SW 1271 (cell line): ENCODE measurements around the gene RPL22L1.
"Not testable (repeated sequence)": the region's sequence is repeated elsewhere in the genome, so short reads cannot be mapped to it uniquely, and the experiment has no call there.

Source experiments
- DNase-seq, 2 experiments: peaks; one replicate each; lab custom pipeline; 2025; lab: John Stamatoyannopoulos, UW

RPL22L1 gene

DNA sequence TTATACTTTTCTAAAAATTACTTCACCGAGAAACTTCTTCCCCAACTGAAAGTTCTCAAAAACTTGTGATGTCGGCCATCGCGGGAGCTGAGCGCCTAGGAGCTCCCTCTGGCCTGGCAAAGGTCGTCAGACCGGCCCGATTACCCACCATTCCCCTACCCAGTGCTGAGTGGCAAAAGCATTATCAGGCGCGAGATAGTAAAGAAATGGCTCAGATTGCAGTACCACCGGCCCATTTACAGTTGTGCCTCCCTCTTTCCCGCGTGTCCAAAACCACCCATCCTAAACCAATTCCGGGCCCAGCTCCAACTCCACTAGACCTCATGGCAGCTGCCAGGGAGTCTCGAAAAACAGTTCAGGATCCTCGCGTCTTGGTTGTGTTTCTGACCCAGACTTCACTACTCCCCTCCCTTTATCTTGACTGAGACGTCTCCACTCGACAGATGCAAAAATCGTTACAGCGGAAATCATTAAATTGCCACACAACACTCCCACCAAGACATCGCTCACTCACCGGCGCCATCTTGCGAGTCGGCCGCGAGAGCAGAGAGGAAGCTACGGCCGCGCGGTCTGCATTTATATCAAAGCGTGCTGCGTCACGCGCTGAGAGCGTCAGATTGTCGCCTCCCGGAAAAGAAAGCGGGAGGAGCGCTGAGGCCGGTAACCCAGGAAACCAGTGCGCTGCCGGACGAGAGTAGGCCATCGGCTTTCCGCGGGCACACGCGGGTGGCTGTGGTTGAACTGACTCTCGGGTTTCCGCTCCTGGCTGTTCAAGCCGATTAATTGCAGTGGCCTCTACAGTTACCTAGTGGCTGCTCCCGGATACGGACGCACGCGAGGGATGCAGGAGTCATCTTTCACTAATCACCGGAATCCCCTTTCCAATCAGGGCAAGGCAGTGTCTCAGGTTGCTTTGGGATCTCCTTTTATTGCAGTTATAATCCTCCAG is at the start of gene RPL22L1:
RPL22L1 (minus strand) TSS at position 551 of the 949 bp plus-strand sequence; CDS start at position 523, 28 bp downstream.
- DNase-seq = no peak

DNA sequence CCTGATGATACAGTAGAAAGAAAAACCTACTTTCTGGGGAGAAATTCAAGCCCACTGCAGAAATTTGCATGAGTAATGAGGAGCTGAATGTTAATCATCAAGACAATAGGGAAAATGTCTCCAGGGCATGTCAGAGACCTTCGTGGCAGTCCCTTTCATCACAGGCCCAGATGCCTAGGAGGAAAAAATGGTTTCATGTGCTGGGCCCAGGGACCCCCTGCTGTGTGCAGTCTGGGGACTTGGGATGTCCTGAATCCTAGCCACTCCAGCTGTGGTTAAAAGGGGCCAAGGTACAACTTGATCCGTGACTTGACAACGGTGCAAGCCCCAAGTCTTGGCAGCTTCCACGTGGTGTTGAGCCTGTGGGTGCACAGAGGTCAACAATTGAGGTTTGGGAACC is 48.7 kb upstream of the RPL22L1 start:
- no peak for DNase-seq

DNA sequence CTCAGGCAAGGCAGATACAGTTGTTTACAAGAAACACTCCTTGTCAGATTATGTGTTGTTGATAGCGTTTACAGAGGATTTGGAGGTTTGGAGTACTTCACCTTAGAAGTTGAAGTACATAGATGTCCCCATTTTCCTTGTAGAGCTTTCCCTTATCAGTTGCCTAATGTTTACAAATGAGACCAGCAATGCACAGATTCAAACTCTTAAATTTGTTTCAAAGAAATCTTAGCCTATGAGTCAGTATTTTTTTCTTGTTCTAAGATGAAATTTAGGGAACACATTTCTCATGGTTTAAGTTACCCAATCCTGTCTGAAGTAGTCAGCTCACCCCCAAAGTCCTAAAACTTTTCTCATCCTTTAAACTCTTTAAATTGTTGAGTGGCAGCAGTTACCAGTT is 44.7 kb upstream of the RPL22L1 start:
- no peak for DNase-seq

DNA sequence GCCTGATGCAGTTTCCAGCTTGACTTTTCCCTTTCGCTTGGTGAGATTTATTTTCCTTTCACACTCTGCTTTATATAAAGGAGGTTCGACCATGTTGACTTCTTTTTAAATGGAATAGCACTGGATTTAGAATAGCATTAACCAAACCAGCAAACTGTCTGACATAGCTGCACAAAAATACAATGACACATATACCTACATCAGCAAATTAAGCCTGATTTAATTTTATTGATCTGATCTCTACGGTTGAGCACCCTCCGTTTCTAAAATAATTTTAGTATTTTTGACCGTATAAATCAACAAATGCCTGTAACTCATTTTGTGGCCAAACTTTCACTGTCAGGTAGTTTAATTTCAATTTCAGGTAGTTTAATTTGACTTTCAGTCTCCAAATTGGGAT is 44.2 kb upstream of the RPL22L1 start:
- no peak for DNase-seq

DNA sequence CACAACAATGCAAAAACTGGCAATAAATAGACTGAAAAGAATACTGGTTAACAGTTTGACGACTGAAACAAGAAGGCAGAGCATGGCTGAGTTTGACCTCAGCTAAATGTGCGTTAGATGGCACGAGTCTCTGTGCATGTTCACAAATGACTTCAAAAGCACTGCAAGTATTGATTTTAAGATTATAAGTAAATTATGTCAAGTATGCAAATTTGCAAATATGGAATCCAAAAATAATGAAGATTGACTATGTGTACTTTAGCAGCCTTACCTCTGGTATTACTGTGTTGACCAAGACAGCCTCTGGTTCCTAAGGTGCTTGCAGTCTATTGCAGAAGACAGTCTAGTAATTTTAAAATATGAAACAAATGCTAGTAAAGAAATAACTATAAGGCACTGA is 41.1 kb upstream of the RPL22L1 start:
- no peak for DNase-seq

DNA sequence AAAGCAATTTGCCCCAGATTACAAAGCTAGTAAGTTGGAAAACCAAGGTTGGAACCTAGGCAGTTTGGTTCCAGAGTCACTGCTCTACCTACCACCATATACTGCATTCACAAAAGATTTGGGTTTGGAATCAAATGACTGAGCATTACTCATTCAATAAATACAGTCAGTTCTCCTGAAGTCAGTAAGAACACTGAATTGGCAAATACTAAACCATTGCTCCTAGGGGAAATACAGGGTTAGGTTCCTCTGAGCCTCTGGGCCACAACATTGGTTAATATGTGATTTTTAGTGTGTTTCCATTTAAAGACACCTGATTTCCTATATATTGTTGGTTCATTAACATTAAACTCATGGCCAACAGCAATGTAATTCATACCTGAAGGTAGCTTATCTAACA is 40.5 kb upstream of the RPL22L1 start:
- DNase-seq = no peak

DNA sequence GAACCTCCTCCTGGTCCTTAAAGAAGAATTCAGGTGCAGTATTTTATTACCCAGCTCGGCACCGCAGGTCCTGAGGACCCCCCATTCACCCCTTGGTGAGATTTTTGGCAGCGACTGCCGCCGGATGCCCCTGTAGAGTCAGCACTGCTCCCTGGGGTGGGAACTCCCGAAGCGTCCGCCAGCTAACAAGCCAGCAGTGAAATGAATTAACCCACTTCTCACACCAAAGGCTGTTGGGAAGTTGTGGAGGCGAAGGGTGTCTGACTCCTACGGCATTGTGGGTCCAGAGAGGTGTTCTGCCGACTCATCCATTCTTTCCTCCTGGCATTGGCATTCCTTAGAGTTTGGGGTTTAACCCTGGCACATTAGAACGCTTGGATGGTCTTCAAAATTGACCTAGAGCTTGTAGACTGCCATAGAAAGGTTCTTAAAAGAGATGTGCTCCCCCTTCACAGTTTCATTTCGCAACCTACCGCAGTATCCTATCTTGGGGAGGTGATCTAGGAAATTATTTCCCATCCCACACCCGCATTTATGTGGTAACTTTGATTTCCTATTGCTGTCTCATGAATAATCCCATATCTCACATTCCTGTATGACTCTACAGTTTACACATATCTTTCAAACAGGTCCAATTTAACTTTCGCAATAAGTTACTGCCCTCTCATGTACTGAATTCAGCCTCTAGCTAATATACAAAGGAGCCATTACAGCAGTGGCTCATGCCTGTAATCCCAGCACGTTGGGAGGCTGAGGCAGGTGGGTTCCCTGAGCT is 39.3 kb upstream of the RPL22L1 start:
- DNase-seq = peak in 1 of 2 experiments; percentile 16

DNA sequence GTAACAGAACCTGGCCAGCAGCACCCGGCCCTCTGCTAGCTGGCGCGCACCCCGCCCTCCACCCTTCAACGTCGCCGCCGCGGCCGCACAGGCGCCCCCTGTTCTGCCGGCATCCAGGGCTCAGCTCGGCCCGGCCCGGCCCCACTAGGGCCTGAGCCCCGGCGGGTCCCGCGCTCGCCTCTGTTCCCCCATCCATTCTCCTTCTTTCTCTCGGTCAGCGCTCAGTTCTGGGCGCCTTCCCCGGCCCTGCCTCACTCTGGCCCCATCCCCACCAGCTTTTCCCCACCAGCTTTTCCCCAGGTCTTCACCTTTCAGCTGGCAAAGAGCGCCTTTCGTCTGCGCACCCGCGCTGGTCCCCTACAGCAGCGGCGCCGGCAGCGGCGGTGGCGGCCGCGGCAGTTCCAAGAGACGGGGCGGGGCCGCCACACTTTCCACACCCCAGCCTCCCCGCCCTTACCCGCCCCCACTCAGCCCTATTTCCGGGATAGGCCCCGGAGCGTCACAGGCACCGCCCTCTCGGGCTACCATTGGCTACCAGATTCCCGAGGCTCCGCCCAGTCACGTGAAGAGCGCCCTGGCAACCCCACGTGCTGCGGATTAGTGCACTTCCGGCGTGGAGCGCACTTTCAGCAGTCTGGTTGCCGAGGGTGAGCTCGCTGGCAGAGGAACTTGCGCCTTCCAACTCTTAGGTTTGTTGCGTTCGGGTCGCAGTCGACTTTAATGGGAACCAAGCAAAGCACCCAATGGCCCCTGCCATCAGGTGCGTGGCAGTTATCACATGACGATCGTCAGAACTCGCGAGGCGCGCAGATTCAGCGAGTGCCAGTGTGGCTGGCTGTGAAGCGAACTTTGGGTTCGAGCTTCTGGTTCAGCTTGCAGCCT is 38.5 kb upstream of the RPL22L1 start, which contains the start of gene EIF5A2:
EIF5A2 (minus strand) TSS at position 403 of the 882 bp plus-strand sequence. CDS start 831 bp downstream, outside the sequence.
- peak; percentile 82 to 88 for DNase-seq

DNA sequence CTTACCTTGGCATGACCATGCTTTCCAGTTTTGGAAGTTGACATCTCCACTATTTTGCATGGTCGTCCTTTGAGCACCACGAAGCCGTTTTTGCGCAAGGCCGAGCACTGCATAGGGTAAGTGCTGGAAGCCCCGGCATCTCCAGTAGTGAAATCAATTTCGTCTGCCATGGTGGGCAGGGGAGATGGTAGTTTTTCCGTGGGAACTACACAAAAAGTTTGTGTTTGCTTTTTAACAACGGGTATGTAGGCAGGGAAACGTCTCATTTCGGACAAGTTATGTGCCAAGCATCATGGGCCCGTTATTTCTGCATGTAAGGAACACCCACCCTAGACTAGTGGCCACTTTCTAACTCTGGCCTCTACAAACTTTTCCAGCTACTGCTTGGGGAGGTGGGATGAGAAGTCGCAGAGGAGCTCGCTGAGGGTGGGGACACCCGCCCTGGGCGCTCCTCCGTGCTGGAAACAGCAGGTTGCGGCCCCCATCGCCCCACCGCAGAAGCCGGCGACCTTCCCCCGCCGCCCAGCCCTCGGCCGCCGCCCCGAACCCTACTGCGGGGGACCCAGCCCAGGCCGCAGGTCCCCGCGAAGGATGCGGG is 37.7 kb upstream of the RPL22L1 start:
- DNase-seq = no peak

DNA sequence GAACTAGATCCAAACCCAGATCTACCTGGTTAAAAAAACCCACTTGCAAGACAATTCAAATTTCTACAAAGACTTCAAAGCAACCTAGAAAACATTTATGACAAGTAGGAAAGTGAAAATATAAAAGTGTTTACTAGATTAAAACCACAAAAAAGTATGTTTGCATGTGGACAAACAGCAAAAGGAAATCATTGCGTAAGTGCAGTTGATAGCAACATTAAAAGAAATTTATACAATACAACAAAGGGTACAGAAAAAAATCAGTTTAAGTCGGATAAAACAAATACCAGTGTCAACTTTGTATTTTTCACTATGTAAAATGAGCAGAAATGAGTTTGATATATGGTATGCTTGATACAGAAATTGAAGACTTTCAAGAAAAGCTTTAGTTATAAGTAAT is 35.9 kb upstream of the RPL22L1 start:
- DNase-seq = no peak

DNA sequence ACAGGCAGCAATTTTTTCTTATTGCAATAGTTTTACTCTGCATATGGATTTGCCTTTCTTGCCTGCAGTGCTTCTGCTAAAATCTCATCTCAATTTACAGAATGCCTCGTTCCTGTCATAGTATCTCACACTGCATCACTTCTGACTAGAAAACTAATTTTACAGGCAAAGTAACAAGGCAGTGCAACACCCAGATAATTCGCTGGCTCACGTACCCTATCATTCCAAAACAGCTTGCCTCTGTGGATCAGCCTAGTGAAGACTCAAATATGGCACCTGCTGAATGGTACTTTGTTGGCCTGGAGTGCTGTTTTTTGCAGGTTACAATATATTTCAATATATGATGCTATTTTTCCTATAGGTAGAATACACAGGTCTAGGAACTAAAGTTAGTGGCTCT is 33.1 kb upstream of the RPL22L1 start:
- no peak for DNase-seq

DNA sequence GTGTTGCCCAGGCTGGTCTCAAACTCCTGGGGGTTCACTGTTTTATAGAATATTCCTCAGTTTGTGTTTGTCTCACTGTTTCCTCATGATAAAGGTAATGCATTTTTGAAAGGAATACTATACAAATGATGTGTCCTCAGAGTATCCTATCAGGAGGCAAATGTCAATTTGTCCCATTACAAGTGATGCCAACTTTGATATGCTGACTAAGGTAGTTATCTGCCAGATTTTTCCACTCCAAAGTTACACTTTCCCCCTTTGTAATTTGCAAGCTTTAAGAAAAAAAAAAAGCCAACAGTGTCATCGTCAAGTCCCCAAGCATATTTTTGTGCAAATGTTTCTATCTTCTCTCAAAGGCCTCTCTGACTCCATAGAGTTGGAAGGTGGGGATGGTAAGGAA is 29.5 kb upstream of the RPL22L1 start:
- DNase-seq = no peak

DNA sequence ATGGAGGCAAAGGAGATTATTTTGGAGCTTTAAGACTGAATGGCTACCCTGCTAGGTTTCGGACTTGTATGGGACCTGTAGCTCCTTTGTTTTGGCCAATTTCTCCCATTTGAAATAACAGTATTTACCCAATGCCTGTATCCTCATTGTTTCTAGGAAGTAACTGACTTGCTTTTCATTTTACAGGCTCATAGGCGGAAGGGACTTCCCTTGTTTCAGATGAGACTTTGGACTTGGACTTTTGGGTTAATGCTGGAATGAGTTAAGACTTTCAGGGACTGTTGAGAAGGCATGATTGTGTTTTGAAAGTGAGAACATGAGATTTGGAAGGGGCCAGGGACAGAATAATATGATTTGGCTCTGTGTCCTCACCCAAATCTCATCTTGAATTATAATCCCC is 28.0 kb upstream of the RPL22L1 start:
- DNase-seq = no peak

DNA sequence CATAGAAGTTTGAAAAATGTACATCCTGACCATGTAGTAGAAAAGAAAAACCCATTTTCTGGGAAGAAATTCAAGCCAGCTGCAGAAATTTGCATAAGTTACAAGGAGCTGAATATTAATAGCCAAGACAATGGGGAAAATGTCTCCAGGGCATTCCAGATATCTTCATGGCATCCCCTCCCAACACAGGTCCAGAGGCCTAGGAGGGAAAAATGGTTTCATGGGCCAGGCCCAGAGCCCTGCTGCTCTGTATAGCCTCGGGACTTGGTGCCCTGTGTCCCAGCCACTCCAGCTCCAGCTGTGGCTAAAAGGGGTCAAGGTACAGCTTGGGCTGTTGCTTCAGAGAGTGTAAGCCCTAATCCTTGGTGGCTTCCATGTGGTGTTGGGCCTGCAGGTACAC is 27.2 kb upstream of the RPL22L1 start:
- not testable (repeated sequence) for DNase-seq

DNA sequence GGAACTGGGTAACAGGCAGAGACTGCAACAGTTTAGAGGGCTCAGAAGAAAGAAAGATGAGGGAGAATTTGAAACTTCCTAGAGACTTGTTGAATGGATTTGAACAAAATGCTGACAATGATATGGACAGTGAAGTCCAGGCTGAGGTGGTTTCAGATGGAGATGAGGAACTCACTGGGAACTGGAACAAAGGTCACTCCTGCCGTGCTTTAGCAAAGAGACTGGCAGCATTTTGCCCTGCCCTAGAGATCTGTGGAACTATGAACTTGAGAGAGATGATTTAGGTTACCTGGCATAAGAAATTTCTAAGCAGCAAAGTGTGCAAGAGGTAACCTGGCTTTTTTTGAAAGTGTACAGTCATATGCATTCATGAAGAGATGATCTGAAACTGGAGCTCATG is 26.8 kb upstream of the RPL22L1 start:
- DNase-seq = no peak

DNA sequence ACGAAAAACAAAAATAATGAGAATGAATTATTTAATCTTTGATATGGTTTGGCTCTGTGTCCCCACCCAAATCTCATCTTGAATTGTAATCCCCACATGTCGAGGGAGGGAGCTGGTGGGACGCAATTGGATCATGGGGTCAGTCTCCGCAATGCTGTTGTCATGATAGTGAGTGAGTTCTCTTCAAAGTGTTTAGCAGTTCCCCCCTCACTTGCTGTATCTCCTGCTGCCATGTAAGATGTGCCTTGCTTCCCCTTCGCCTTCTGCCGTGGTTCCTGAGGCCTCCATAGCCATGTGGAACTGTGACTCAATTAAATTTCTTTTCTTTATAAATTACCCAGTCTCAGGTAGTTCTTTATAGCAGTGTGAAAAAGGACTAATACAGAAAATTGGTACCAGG is 26.3 kb upstream of the RPL22L1 start:
- not testable (repeated sequence) for DNase-seq

DNA sequence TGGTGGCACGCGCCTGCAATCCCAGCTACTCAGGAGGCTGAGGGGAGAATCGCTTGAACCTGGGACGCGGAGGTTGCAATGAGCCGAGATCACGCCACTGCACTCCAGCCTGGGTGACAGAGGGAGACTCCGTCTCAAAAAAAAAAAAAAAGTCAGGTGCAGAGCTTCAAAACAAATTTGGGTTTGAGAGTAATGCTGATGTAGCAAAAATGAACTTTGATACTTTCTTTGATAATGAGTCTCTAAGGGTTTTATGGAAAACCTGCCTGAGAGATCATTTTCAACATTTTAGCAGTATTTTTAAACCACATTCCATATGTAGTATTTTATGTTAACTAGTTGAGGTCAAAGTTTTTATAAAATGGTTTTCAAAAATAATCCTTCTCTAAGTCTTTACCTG is 23.9 kb upstream of the RPL22L1 start:
- no peak for DNase-seq

DNA sequence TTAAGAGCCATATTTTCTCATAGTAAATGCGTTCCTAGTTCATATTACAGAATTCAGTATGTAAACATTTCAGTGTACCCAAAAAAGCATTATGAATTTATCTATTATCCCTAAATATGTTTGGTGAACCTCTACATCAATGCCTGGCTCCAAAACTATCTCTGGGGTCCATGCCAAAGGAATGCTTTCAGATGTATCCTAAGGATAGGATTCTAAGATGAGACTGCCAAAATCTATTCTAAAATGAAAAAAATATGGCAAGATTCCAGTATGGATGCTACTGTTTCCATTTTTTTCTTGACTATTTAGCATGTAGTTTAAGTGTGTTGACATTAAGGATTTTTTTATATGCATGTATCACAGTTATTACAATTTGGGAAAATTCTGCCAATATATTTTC is 19.6 kb upstream of the RPL22L1 start:
- no peak for DNase-seq

DNA sequence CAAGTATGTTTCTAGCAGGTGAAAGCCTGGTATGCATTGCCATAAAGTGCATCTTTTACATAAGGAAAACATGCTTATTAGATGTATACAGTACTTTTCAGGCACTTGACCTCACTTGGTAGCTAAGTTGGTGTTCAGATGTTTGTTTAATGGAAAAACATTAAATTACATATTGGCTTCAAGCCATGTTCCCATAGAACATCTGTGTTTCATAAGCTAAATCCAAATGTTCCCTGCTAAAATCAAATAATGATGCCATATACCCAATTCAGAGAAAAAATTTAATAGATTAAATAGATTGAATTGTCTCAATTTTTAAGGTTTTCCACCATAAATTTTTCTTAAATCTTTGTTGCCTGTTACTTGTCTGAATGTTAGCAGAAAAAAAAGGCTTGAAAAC is 19.1 kb upstream of the RPL22L1 start:
- DNase-seq = no peak

DNA sequence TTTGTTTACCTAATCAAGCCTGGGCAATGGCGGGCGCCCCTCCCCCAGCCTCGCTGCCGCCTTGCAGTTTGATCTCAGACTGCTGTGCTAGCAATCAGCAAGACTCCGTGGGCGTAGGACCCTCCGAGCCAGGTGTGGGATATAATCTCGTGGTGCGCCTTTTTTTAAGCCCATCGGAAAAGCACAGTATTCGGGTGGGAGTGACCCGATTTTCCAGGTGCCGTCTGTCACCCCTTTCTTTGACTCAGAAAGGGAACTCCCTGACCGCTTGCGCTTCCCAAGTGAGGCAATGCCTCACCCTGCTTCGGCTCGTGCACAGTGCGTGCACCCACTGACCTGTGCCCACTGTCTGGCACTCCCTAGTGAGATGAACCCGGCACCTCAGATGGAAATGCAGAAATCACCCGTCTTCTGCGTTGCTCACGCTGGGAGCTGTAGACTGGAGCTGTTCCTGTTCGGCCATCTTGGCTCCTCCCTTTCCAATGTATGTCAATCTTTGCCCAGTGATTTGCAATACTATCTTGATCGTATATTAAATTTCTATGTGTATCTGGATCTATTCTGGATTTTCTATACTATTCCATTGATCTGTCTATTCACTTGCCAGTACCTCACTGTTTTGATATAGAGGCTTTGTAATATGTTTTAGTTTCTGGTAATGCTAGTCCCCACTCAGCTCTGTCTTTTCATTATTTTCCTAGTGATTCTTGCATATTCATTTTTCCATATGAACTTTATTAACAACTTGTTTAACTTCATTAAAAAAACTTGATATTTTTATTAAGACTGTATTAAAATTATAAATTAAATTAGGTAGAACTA is 14.3 kb upstream of the RPL22L1 start:
- not testable (repeated sequence) for DNase-seq

DNA sequence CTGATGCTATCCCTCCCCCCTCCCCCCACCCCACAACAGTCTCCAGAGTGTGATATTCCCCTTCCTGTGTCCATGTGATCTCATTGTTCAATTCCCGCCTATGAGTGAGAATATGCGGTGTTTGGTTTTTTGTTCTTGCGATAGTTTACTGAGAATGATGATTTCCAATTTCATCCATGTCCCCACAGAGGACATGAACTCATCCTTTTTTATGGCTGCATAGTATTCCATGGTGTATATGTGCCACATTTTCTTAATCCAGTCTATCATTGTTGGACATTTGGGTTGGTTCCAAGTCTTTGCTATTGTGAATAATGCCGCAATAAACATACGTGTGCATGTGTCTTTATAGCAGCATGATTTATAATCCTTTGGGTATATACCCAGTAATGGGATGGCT is 8.7 kb upstream of the RPL22L1 start:
- DNase-seq = not testable (repeated sequence)
